ENCODE measurements around the gene LDB2.

The LDB2 gene

GRCh38 chr4:16893141-16893651 is 5.2 kb downstream of the LDB2 start:
- H3F3A ChIP-seq (ENCODE audit: control insufficient read depth, insufficient read depth): no peaks in the 10 kb centered on the region
- no peaks in the 10 kb centered on the region for H3K27me3 ChIP-seq (ENCODE audit: control insufficient read depth, low read length)
- H3K4me1 ChIP-seq (ENCODE audit: control insufficient read depth, low read length): no peaks in the 10 kb centered on the region
- no peak overlapping the region for H3K4me2 ChIP-seq (ENCODE audit: low read length)
- no peak overlapping the region for H3K4me3 ChIP-seq (ENCODE audit: low read length)
- H3K79me2 ChIP-seq (ENCODE audit: control insufficient read depth, low read length): no peaks in the 10 kb centered on the region
- no peaks in the 10 kb centered on the region for H3K36me3 ChIP-seq (ENCODE audit: control insufficient read depth, low read length)
- no peaks in the 10 kb centered on the region for H3K9me2 ChIP-seq (replicated peaks; ENCODE audit: control insufficient read depth, low read length)
- no peak overlapping the region for H3K27ac ChIP-seq (ENCODE audit: low read depth, low read length)
- H3K9me3 ChIP-seq (ENCODE audit: control insufficient read depth, insufficient read depth, low read length): no peaks in the 10 kb centered on the region
- TF ChIP-seq, protein P1, sequence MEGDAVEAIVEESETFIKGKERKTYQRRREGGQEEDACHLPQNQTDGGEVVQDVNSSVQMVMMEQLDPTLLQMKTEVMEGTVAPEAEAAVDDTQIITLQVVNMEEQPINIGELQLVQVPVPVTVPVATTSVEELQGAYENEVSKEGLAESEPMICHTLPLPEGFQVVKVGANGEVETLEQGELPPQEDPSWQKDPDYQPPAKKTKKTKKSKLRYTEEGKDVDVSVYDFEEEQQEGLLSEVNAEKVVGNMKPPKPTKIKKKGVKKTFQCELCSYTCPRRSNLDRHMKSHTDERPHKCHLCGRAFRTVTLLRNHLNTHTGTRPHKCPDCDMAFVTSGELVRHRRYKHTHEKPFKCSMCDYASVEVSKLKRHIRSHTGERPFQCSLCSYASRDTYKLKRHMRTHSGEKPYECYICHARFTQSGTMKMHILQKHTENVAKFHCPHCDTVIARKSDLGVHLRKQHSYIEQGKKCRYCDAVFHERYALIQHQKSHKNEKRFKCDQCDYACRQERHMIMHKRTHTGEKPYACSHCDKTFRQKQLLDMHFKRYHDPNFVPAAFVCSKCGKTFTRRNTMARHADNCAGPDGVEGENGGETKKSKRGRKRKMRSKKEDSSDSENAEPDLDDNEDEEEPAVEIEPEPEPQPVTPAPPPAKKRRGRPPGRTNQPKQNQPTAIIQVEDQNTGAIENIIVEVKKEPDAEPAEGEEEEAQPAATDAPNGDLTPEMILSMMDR (IDR thresholded peaks at IDR 0.05; ENCODE audit: low read depth, low read length, poor library complexity, severe bottlenecking): no peak
- TF ChIP-seq EZH2phosphoT487 (IDR thresholded peaks at IDR 0.05; ENCODE audit: borderline replicate concordance, low read length): no peak
- no peaks in the 10 kb centered on the region for H4K20me1 ChIP-seq (ENCODE audit: control insufficient read depth, insufficient read depth, low read depth, low read length)

DNA sequence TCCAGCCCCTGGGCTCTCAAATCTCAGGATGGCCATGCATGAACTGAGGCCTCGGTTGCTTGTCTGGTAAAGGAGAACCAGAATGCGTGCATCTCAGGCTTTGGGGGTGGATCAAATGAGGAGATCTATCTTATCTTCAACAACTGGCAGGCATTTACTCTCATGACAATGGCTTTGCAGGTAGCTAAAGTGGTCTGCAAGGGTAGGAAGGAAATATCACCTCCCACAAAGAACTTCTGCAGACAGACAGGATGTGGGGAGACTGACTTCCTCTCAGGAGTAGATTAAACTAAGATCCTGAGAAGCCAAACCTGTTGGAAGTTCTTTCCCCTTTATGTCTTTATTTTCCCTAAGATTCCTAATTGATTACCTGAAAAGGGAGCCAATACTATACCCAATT is 7.8 kb downstream of the LDB2 start:
- no peak overlapping the region for H3K4me3 ChIP-seq (ENCODE audit: low read length)
- H3K4me2 ChIP-seq (ENCODE audit: low read length): no peak overlapping the region
- H3K9me2 ChIP-seq (replicated peaks; ENCODE audit: control insufficient read depth, low read length): no peaks in the 10 kb centered on the region
- no peaks in the 10 kb centered on the region for H3K36me3 ChIP-seq (ENCODE audit: control insufficient read depth, low read length)
- H3K27ac ChIP-seq (ENCODE audit: low read depth, low read length): no peak overlapping the region
- H3K4me1 ChIP-seq (ENCODE audit: control insufficient read depth, low read length): no peaks in the 10 kb centered on the region
- no peaks in the 10 kb centered on the region for H3K79me2 ChIP-seq (ENCODE audit: control insufficient read depth, low read length)
- no peaks in the 10 kb centered on the region for H3F3A ChIP-seq (ENCODE audit: control insufficient read depth, insufficient read depth)
- H3K9me3 ChIP-seq (ENCODE audit: control insufficient read depth, insufficient read depth, low read length): no peaks in the 10 kb centered on the region
- no peaks in the 10 kb centered on the region for H4K20me1 ChIP-seq (ENCODE audit: control insufficient read depth, insufficient read depth, low read depth, low read length)
- TF ChIP-seq EZH2phosphoT487 (IDR thresholded peaks at IDR 0.05; ENCODE audit: borderline replicate concordance, low read length): no peak
- TF ChIP-seq, protein P1 (IDR thresholded peaks at IDR 0.05; ENCODE audit: low read depth, low read length, poor library complexity, severe bottlenecking): no peak
- no peaks in the 10 kb centered on the region for H3K27me3 ChIP-seq (ENCODE audit: control insufficient read depth, low read length)

- H3K4me2 ChIP-seq (ENCODE audit: low read length): no peak overlapping the region
- H3F3A ChIP-seq (ENCODE audit: control insufficient read depth, insufficient read depth): no peaks in the 10 kb centered on the region
- no peak overlapping the region for H3K27ac ChIP-seq (ENCODE audit: low read depth, low read length)
- H4K20me1 ChIP-seq (ENCODE audit: control insufficient read depth, insufficient read depth, low read depth, low read length): no peaks in the 10 kb centered on the region
- TF ChIP-seq, protein P1 (IDR thresholded peaks at IDR 0.05; ENCODE audit: low read depth, low read length, poor library complexity, severe bottlenecking): no peak
- no peak for TF ChIP-seq EZH2phosphoT487 (IDR thresholded peaks at IDR 0.05; ENCODE audit: borderline replicate concordance, low read length)
- no peaks in the 10 kb centered on the region for H3K36me3 ChIP-seq (ENCODE audit: control insufficient read depth, low read length)
- no peaks in the 10 kb centered on the region for H3K27me3 ChIP-seq (ENCODE audit: control insufficient read depth, low read length)
- H3K4me3 ChIP-seq (ENCODE audit: low read length): no peak overlapping the region
- H3K79me2 ChIP-seq (ENCODE audit: control insufficient read depth, low read length): no peaks in the 10 kb centered on the region
- H3K9me2 ChIP-seq (replicated peaks; ENCODE audit: control insufficient read depth, low read length): no peaks in the 10 kb centered on the region
- no peaks in the 10 kb centered on the region for H3K9me3 ChIP-seq (ENCODE audit: control insufficient read depth, insufficient read depth, low read length)
- H3K4me1 ChIP-seq (ENCODE audit: control insufficient read depth, low read length): no peaks in the 10 kb centered on the region
Measured at GRCh38 chr4:16889945-16890344, 8.5 kb downstream of the LDB2 start.
